Measurements from ENCODE around the gene TCF21. TPM values are rescaled to one million over a fixed set of nuclear protein-coding genes. Genes with fewer than 3 reads are reported as not detected.

TCF21 gene
- total RNA-seq, 1 donor from 2014 or later, result not detected

DNA sequence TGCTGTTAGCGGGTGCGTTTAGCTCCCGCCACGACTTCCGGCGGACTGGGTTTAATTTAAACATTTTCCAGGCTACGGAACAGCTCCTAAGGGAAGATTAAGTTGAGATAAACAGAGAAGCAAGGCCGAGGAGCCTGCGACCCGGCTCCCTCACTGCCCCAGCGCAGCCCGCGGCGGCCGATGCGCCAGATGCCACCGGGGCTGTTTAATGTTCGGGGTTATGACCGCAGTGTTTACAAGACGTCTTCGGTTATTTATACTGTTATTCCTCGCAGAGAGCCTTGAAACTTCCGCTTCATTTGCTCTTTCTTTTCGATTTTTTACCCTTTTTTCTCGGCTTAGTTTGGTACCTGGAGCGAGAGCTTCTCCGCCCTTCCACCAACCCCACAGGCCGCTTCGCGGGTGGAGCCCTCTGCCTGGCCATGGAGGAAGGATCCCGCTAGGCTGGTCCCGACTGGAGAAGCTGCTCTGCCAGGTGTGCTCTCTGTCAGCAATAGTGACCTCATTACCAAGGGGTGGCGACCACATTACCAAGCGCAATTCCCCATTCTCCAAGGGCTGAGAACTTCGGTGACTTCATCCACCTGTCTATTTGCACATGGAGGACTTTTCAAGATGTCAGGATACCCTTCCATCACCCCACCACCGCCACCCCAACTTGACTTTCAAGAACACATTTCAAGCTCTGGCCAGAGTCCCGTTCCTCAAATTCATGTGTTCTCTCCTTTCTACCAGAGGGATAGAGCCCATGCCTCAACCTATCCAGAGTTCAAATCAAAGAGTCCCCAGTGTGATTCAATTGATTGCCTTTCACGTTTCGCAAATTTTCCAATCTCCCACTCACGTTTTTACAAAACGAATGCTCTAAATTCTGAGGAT lies 4.1 kb downstream of the TCF21 start:
- Mint-ChIP-seq H3K4me1 (ENCODE audit: low read depth) (peaks cover 37% of the 10 kb centered on the region), H3K4me3 (ENCODE audit: unreplicated experiment) (no peak overlapping the region), H3K36me3 (ENCODE audit: low read depth) (peaks cover 2% of the 10 kb centered on the region), H3K27ac (ENCODE audit: unreplicated experiment) (no peak overlapping the region), H3K27me3 (ENCODE audit: low read depth) (peaks cover 91% of the 10 kb centered on the region), H3K9me3 (ENCODE audit: low read depth) (peaks cover 3% of the 10 kb centered on the region)
- no peak for TF ChIP-seq CTCF (IDR thresholded peaks at IDR 0.05)
- DNase-seq (ENCODE audit: low spot score), result no peak

DNA sequence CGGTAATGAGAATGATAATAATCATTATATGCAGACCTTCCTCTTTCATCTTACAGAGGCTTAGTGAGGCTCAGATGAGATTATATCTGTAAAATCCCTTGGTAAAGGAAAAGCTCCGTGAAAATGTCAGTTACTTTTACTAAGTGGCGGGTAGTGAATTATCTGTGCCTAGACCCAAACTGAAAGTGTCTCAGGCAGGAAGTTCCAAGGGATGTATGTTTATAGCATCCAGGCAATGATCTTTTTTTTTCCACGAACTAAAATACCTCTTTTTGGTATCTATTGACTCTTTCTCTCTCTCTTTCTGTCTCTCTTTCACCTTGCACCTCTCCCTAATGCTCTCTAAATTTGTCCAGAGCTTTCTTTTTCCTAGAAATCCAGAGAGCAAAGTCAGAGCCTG lies 5.0 kb downstream of the TCF21 start:
- no peak for DNase-seq (ENCODE audit: low spot score)
- Mint-ChIP-seq H3K27me3 (ENCODE audit: low read depth) (peaks cover 90% of the 10 kb centered on the region), H3K4me3 (ENCODE audit: unreplicated experiment) (no peak overlapping the region), H3K4me1 (ENCODE audit: low read depth) (peaks cover 35% of the 10 kb centered on the region), H3K36me3 (ENCODE audit: low read depth) (peaks cover 2% of the 10 kb centered on the region), H3K9me3 (ENCODE audit: low read depth) (peaks cover 3% of the 10 kb centered on the region), H3K27ac (ENCODE audit: unreplicated experiment) (no peak overlapping the region)
- TF ChIP-seq CTCF (IDR thresholded peaks at IDR 0.05), result no peak

GRCh38 chr6:133894369-133894768 lies 5.5 kb downstream of the TCF21 start:
- Mint-ChIP-seq H3K4me1 (ENCODE audit: low read depth) (peaks cover 31% of the 10 kb centered on the region), H3K36me3 (ENCODE audit: low read depth) (peaks cover 2% of the 10 kb centered on the region), H3K4me3 (ENCODE audit: unreplicated experiment) (no peak overlapping the region), H3K9me3 (ENCODE audit: low read depth) (peaks cover 3% of the 10 kb centered on the region), H3K27ac (ENCODE audit: unreplicated experiment) (no peak overlapping the region), H3K27me3 (ENCODE audit: low read depth) (peaks cover 87% of the 10 kb centered on the region)
- no peak for TF ChIP-seq CTCF (IDR thresholded peaks at IDR 0.05)
- no peak for DNase-seq (ENCODE audit: low spot score)

DNA sequence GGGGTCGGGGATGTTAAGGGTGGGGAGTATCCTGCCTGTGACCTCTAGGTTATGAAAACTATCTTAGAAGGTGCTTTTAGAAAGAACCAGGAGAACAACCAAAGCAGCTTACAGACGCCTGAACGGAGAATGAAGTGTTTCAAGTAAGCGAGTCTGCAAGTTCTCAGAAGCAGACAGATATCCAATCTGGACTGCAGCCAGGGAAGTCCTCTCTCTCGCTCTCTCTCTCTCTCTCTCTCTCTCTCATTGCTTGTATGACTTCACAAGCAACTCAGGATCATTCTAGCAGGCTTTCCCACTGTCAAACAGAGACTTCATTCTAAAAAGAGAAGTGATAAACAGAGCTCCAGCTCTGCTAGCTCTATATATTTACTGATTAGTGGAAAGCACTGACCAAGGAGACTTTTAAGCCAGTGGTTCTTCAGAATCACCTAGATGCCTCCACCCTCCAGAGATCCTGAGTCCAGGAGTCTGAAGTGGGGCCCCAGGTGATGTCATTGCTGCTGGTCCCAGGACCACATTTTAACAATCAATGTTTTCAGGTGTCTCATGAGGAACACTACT lies 6.0 kb downstream of the TCF21 start:
- Mint-ChIP-seq H3K27me3 (ENCODE audit: low read depth) (peaks cover 84% of the 10 kb centered on the region), H3K4me1 (ENCODE audit: low read depth) (peaks cover 28% of the 10 kb centered on the region), H3K27ac (ENCODE audit: unreplicated experiment) (no peak overlapping the region), H3K4me3 (ENCODE audit: unreplicated experiment) (no peak overlapping the region), H3K9me3 (ENCODE audit: low read depth) (peaks cover 3% of the 10 kb centered on the region), H3K36me3 (ENCODE audit: low read depth) (peaks cover 2% of the 10 kb centered on the region)
- no peak for TF ChIP-seq CTCF (IDR thresholded peaks at IDR 0.05)
- no peak for DNase-seq (ENCODE audit: low spot score)

- peaks cover 79% of the 10 kb centered on the region for H3K27me3 Mint-ChIP-seq (ENCODE audit: low read depth)
- no peak overlapping the region for H3K27ac Mint-ChIP-seq (ENCODE audit: unreplicated experiment)
- H3K36me3 Mint-ChIP-seq (ENCODE audit: low read depth), result peaks cover 2% of the 10 kb centered on the region
- TF ChIP-seq CTCF (IDR thresholded peaks at IDR 0.05), result peak; percentile 41
- H3K4me1 Mint-ChIP-seq (ENCODE audit: low read depth), result peaks cover 22% of the 10 kb centered on the region
- DNase-seq (ENCODE audit: low spot score), result no peak
- peaks cover 3% of the 10 kb centered on the region for H3K9me3 Mint-ChIP-seq (ENCODE audit: low read depth)
- H3K4me3 Mint-ChIP-seq (ENCODE audit: unreplicated experiment), result peak overlapping the region; percentile 64
Measured at GRCh38 chr6:133895573-133896343, 6.8 kb downstream of the TCF21 start.

Measured in chondrocyte (in vitro differentiated cells).